Kidney epithelial cell (primary cell): ENCODE measurements around the gene TCHH. TPM values are rescaled to one million over a fixed set of nuclear protein-coding genes. Genes with fewer than 3 reads are reported as not detected.
A peak's percentile ranks its signal among the peaks of the same experiment; 100 is the strongest.

Experiments
- DNase-seq: peaks from one replicate; pipeline ENCODE4 v3.0.0-alpha.2; 2010; ENCODE audit warnings: low read depth
- H3K27me3 ChIP-seq: 2 replicates; pipeline ENCODE4 v1.6.0; 2011; ENCODE audit warnings: low read length; ENCODE audit not compliant: control insufficient read depth, insufficient read depth
- H3K36me3 ChIP-seq: 2 replicates; pipeline ENCODE4 v1.5.1; 2011; ENCODE audit warnings: low read length; ENCODE audit not compliant: control insufficient read depth, insufficient read depth
- H3K4me3 ChIP-seq: 2 replicates; pipeline ENCODE4 v1.5.1; 2011; ENCODE audit warnings: low read depth, mild to moderate bottlenecking, control low read depth, low read length
- CTCF ChIP-seq: IDR thresholded peaks from 2 replicates; pipeline ENCODE4 v1.5.1; 2011; ENCODE audit warnings: mild to moderate bottlenecking, moderate library complexity, low read length, control low read depth, inconsistent platforms; ENCODE audit not compliant: insufficient read depth, poor library complexity, severe bottlenecking
- total RNA-seq: library from RNA; depleted of rRNA; stranded (reverse); fragments of >200 nt; gene quantifications from 2 replicates; pipeline ENCODE4 v1.2.3, GENCODE V29; 2015

Gene TCHH
- 0.07 and 0.08 TPM in 2 replicates for total RNA-seq

GRCh38 chr1:152115344-152115743, at the start of gene TCHH:
TSS of gene TCHH (minus strand) at chr1:152115444. CDS start at chr1:152114080, 1,364 bp downstream.
- no peak for TF ChIP-seq CTCF
- Histone ChIP-seq H3K4me3 (no peak within 1 kb of the TSS), H3K36me3 (no peaks in the 10 kb centered on the region), H3K27me3 (peaks cover 42% of the 10 kb centered on the region)
- no peak for DNase-seq

GRCh38 chr1:152164517-152165136, 49.4 kb upstream of the TCHH start:
- Histone ChIP-seq H3K4me3 (no peak overlapping the region), H3K36me3 (no peaks in the 10 kb centered on the region), H3K27me3 (no peaks in the 10 kb centered on the region)
- no peak for TF ChIP-seq CTCF
- no peak for DNase-seq

- TF ChIP-seq CTCF = no peak
- Histone ChIP-seq H3K36me3 (no peaks in the 10 kb centered on the region), H3K27me3 (no peaks in the 10 kb centered on the region), H3K4me3 (no peak overlapping the region)
- peak; percentile 88 for DNase-seq
Measured at GRCh38 chr1:152162792-152163463, 47.7 kb upstream of the TCHH start.

- no peak for TF ChIP-seq CTCF
- H3K36me3 ChIP-seq = no peaks in the 10 kb centered on the region
- DNase-seq = no peak
- H3K27me3 ChIP-seq = no peaks in the 10 kb centered on the region
- H3K4me3 ChIP-seq = no peak overlapping the region
Measured at GRCh38 chr1:152160576-152160975, 45.3 kb upstream of the TCHH start.

- TF ChIP-seq CTCF = no peak
- H3K36me3 ChIP-seq = no peaks in the 10 kb centered on the region
- H3K27me3 ChIP-seq = no peaks in the 10 kb centered on the region
- DNase-seq = no peak
- H3K4me3 ChIP-seq = no peak within 1 kb of the TSS
Measured at GRCh38 chr1:152159144-152159543, 43.9 kb upstream of the TCHH start, which contains the start of gene RPTN. TSS of gene RPTN (minus strand) at chr1:152159228. CDS start at chr1:152157889, 1,339 bp downstream.
